Measurements from ENCODE around the gene FBN3.

GRCh38 chr19:8117991-8118390 is 31.4 kb downstream of the FBN3 start:
- no peak for TF ChIP-seq CTCF (IDR thresholded peaks at IDR 0.05; ENCODE audit: low read length)
- TF ChIP-seq EZH2 (IDR thresholded peaks at IDR 0.05; ENCODE audit: borderline replicate concordance, low read length), result no peak

All from OCI-LY1 (cell line).